ENCODE results near the gene SOX8. TPM values are rescaled to one million over a fixed set of nuclear protein-coding genes. Genes with fewer than 3 reads are reported as not detected.

Gene SOX8
- polyA plus RNA-seq, 3 donors: not detected

DNA sequence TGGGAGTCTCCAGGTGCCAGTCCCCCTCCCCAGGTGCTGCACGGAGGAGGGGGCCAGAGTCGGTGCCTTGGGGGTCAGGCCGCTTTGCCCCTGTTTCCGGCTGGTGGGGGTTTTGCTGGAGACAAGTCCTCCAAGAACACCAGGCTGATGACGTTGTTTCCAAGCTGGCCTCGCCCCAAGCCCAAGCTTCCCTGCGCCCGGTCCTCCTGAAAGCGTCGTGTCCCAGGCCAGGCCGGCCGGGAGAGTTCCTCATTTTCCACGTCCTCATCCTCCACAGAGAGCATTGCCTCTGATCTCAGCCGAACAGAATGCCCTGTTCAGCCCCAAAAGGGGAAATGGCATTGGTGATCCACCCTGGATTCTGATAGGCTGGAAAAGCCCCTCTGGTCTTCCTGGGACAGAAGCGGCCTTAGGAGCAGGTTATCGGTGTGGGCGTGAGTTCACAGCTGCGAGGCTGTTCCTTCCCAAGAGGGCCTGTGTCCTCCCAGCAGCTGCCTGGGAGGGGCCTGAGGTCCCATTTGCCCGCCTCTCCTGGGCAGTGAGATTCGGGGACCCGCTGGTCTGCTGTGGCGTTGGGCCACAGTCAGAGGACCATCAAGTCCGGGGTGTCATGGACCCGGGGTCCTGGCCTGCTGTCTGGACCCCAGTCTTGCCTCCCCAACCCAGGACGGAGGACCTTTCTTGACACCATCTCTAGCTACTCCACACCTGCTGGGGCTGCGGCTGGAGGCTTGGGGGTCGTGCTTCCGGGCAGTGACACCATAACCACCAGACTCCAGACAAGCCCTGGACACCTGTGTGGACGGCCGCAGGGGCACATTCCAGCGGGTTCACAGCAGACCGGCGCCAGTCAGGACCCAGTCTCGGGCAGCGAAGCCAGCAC is 7.1 kb downstream of the SOX8 start:
- Mint-ChIP-seq H3K27me3 (ENCODE audit: low read depth in 3 of 3) (peaks cover 6 to 19% (median 12%) of the 10 kb centered on the region in 3 donors), H3K36me3 (no peaks in the 10 kb centered on the region), H3K4me1 (no peaks in the 10 kb centered on the region), H3K9me3 (peaks cover 0 to 10% (median 0%) of the 10 kb centered on the region in 7 donors), H3K4me3 (no peak overlapping the region), H3K27ac (no peak overlapping the region)
- intact Hi-C loops (cut with micrococcal nuclease): no loop called here
- H3K4me3 ChIP-seq (replicated peaks in 1 of 3; ENCODE audit: low read depth in 2 of 3, low read length in 3 of 3): no peak overlapping the region
- no peak overlapping the region for H3K4me2 ChIP-seq (replicated peaks; ENCODE audit: extremely low read depth, low read length, poor library complexity, severe bottlenecking)
- TF ChIP-seq, protein P1, sequence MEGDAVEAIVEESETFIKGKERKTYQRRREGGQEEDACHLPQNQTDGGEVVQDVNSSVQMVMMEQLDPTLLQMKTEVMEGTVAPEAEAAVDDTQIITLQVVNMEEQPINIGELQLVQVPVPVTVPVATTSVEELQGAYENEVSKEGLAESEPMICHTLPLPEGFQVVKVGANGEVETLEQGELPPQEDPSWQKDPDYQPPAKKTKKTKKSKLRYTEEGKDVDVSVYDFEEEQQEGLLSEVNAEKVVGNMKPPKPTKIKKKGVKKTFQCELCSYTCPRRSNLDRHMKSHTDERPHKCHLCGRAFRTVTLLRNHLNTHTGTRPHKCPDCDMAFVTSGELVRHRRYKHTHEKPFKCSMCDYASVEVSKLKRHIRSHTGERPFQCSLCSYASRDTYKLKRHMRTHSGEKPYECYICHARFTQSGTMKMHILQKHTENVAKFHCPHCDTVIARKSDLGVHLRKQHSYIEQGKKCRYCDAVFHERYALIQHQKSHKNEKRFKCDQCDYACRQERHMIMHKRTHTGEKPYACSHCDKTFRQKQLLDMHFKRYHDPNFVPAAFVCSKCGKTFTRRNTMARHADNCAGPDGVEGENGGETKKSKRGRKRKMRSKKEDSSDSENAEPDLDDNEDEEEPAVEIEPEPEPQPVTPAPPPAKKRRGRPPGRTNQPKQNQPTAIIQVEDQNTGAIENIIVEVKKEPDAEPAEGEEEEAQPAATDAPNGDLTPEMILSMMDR (IDR thresholded peaks at IDR 0.05): no peak
- H3K79me2 ChIP-seq (ENCODE audit: insufficient read depth, low read length): no peaks in the 10 kb centered on the region
- no peak overlapping the region for H3K27ac ChIP-seq (ENCODE audit: low read depth in 1 of 2, low read length in 2 of 2)
- H3K9me3 ChIP-seq (replicated peaks in 1 of 2; ENCODE audit: control insufficient read depth in 1 of 2, insufficient read depth in 1 of 2, low read length in 2 of 2): peaks cover 0 to 3% of the 10 kb centered on the region in 2 donors
- 73% methylated on average over 32 of the region's 35 CpGs for WGBS (ENCODE audit: insufficient coverage)
- no peak overlapping the region for H3K9ac ChIP-seq (ENCODE audit: insufficient read depth, low read length, poor library complexity, severe bottlenecking)
- no peaks in the 10 kb centered on the region for H4K20me1 ChIP-seq (ENCODE audit: insufficient read depth, low read length)
- H3K4me1 ChIP-seq (ENCODE audit: control insufficient read depth in 1 of 2, insufficient read depth in 2 of 2, low read length in 2 of 2): no peaks in the 10 kb centered on the region
- no peaks in the 10 kb centered on the region for H3K36me3 ChIP-seq (replicated peaks in 1 of 2; ENCODE audit: control insufficient read depth in 1 of 2, insufficient read depth in 2 of 2, low read length in 2 of 2)
- DNase-seq: no peak
- H3K27me3 ChIP-seq (ENCODE audit: control insufficient read depth in 2 of 2, insufficient read depth in 2 of 2, low read length in 2 of 2): peaks cover 0 to 5% of the 10 kb centered on the region in 2 donors
- H2AFZ ChIP-seq (ENCODE audit: insufficient read depth, low read depth, low read length, poor library complexity, severe bottlenecking): no peak overlapping the region

DNA sequence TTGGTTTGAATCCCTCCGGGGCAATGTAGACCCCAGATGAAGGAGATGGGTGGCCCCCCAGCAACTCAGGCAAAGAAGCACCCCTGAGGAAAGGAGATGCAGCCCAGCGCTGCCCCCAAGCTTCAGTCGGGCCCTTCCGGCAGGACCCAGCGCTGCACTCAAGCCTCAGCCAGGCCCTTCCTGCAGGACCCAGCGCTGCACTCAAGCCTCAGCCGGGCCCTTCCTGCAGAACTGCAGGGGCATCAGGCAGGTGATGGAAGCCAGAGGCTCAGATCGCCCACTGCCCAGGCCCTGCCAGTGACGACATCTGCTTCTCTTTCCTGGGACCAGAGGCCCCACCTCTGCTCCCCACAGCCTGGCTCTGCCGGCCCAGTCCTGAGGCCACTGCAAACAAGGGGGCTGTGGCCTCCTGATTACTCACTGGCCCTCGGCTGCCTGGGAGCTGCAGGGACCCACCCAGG is 7.8 kb downstream of the SOX8 start:
- Mint-ChIP-seq H3K4me3 (no peak overlapping the region), H3K9me3 (peaks cover 0 to 11% (median 2%) of the 10 kb centered on the region in 7 donors), H3K27me3 (ENCODE audit: low read depth in 3 of 3) (peaks cover 5 to 14% (median 7%) of the 10 kb centered on the region in 3 donors), H3K27ac (no peak overlapping the region), H3K4me1 (no peaks in the 10 kb centered on the region), H3K36me3 (no peaks in the 10 kb centered on the region)
- TF ChIP-seq, protein P1 (IDR thresholded peaks at IDR 0.05): no peak
- no peak overlapping the region for H3K9ac ChIP-seq (ENCODE audit: insufficient read depth, low read length, poor library complexity, severe bottlenecking)
- intact Hi-C loops (cut with micrococcal nuclease): no loop called here
- H3K79me2 ChIP-seq (ENCODE audit: insufficient read depth, low read length): no peaks in the 10 kb centered on the region
- H2AFZ ChIP-seq (ENCODE audit: insufficient read depth, low read depth, low read length, poor library complexity, severe bottlenecking): no peak overlapping the region
- WGBS (ENCODE audit: insufficient coverage): 94% methylated on average over 11 of the region's 11 CpGs
- H3K27me3 ChIP-seq (ENCODE audit: control insufficient read depth in 2 of 2, insufficient read depth in 2 of 2, low read length in 2 of 2): no peaks in the 10 kb centered on the region
- no peaks in the 10 kb centered on the region for H3K36me3 ChIP-seq (replicated peaks in 1 of 2; ENCODE audit: control insufficient read depth in 1 of 2, insufficient read depth in 2 of 2, low read length in 2 of 2)
- H4K20me1 ChIP-seq (ENCODE audit: insufficient read depth, low read length): no peaks in the 10 kb centered on the region
- H3K9me3 ChIP-seq (replicated peaks in 1 of 2; ENCODE audit: control insufficient read depth in 1 of 2, insufficient read depth in 1 of 2, low read length in 2 of 2): peaks cover under 1 to 4% of the 10 kb centered on the region in 2 donors
- no peak overlapping the region for H3K4me3 ChIP-seq (replicated peaks in 1 of 3; ENCODE audit: low read depth in 2 of 3, low read length in 3 of 3)
- no peak overlapping the region for H3K4me2 ChIP-seq (replicated peaks; ENCODE audit: extremely low read depth, low read length, poor library complexity, severe bottlenecking)
- no peak overlapping the region for H3K27ac ChIP-seq (ENCODE audit: low read depth in 1 of 2, low read length in 2 of 2)
- DNase-seq: no peak
- H3K4me1 ChIP-seq (ENCODE audit: control insufficient read depth in 1 of 2, insufficient read depth in 2 of 2, low read length in 2 of 2): no peaks in the 10 kb centered on the region
